K562 (cell line): ENCODE measurements around the gene FOXN1. TPM values are rescaled to one million over a fixed set of nuclear protein-coding genes. Genes with fewer than 3 reads are reported as not detected.

Source experiments
- ATAC-seq: fragments of 200-7000 bp; cut with Tn5 transposase; 3 replicates; pipeline ENCODE4 v1.9.1; 2020; ENCODE audit warnings: moderate library complexity
- BruUV-seq: library from RNA; stranded (reverse); fragments of 400-500 nt; replicated peaks from 2 replicates; lab custom pipeline; 2021; lab: Mats Ljungman, UMichigan
- CTCF ChIA-PET: fragments of 300-600 bp; formaldehyde crosslinking; extraction: SDS; loops from one replicate; lab custom pipeline; 2021; ENCODE audit warnings: low intra/inter-chr PET ratio; lab: Yijun Ruan, JAX
- POLR2A ChIA-PET: fragments of 300-600, 350-650 bp; sonication (Branson Sonifier 250); formaldehyde crosslinking; extraction: SDS; loops from one replicate; lab custom pipeline; 2021; ENCODE audit warnings: antibody characterized with exemption, inconsistent platforms; lab: Yijun Ruan, JAX
- DNase-seq, 4 experiments: peaks; one replicate each; pipeline versions ENCODE4 v3.0.0 to v3.0.0-alpha.2; 2011 to 2018; ENCODE audit warnings: low spot score in 3 of 4, mixed read lengths in 3 of 4; ENCODE audit errors: extremely low read depth in 1 of 4
- FAIRE-seq: peaks from 2 replicates; lab custom pipeline; 2011; peaks lifted over from hg19 to GRCh38; lab: Jason Lieb, UNC
- H2AFZ ChIP-seq: 2 replicates; pipeline ENCODE4 v1.6.0; 2011; ENCODE audit warnings: low read depth, low read length, control low read depth, inconsistent platforms
- H3K27ac ChIP-seq: fragments of 200-600 bp; 3 replicates; pipeline ENCODE4 v1.8.0; 2011; ENCODE audit warnings: low read depth, mild to moderate bottlenecking, control low read depth, inconsistent platforms, low read length, moderate library complexity, mixed read lengths; ENCODE audit errors: extremely low read depth
- H3K27me3 ChIP-seq, 2 experiments: fragments of 300-600 bp in 1 of 2; 2 replicates in 1 of 2; 3 replicates in 1 of 2; pipeline versions ENCODE4 v1.6.0 to v1.8.0; 2011; ENCODE audit warnings: inconsistent platforms in 2 of 2, low read length in 2 of 2, mild to moderate bottlenecking in 1 of 2, mixed read lengths in 1 of 2, moderate library complexity in 1 of 2; ENCODE audit not compliant: control insufficient read depth in 2 of 2, insufficient read depth in 2 of 2
- H3K36me3 ChIP-seq: fragments of 300-600 bp; 3 replicates; pipeline ENCODE4 v1.8.0; 2011; ENCODE audit warnings: mild to moderate bottlenecking, low read length, inconsistent platforms; ENCODE audit not compliant: control insufficient read depth, insufficient read depth
- H3K4me1 ChIP-seq, 2 experiments: fragments of 200-600 bp in 1 of 2; replicated peaks in 1 of 2; 2 replicates in 1 of 2; 3 replicates in 1 of 2; pipeline versions ENCODE4 v1.5.1 to v1.8.0; 2011; ENCODE audit warnings: inconsistent platforms in 2 of 2, low read length in 2 of 2, mild to moderate bottlenecking in 1 of 2, mixed read lengths in 1 of 2, moderate library complexity in 1 of 2; ENCODE audit not compliant: control insufficient read depth in 2 of 2, insufficient read depth in 2 of 2
- H3K4me2 ChIP-seq: 2 replicates; pipeline ENCODE4 v1.6.1; 2011; ENCODE audit warnings: low read length, control low read depth, inconsistent platforms, mixed read lengths; ENCODE audit not compliant: insufficient read depth
- H3K4me3 ChIP-seq: fragments of 200-600 bp; sonication (generic), shearing (Covaris generic); 2 replicates; pipeline ENCODE4 v1.5.1; 2016; ENCODE audit warnings: control low read depth, inconsistent platforms
- H3K79me2 ChIP-seq: fragments of 200-600 bp; 3 replicates; pipeline ENCODE4 v1.8.0; 2011; ENCODE audit warnings: low read length, inconsistent platforms; ENCODE audit not compliant: control insufficient read depth, insufficient read depth
- H3K9ac ChIP-seq, 2 experiments: 2 replicates each; pipeline versions ENCODE4 v1.6.0 to v1.6.1; 2011; ENCODE audit warnings: low read depth in 2 of 2, low read length in 2 of 2, control low read depth in 1 of 2, inconsistent platforms in 1 of 2, mild to moderate bottlenecking in 1 of 2, mixed read lengths in 1 of 2; ENCODE audit not compliant: insufficient read depth in 1 of 2
- H3K9me1 ChIP-seq: one replicate; pipeline ENCODE4 v1.6.0; 2011; ENCODE audit warnings: inconsistent platforms, mild to moderate bottlenecking, low read length, moderate library complexity; ENCODE audit not compliant: control insufficient read depth, insufficient read depth
- H3K9me3 ChIP-seq: replicated peaks from 2 replicates; pipeline ENCODE4 v1.5.1; 2011; ENCODE audit warnings: low read depth, low read length, inconsistent platforms; ENCODE audit not compliant: control insufficient read depth, insufficient read depth
- H4K20me1 ChIP-seq: replicated peaks from 2 replicates; pipeline ENCODE4 v1.6.1; 2011; ENCODE audit warnings: low read length, inconsistent platforms, mixed read lengths; ENCODE audit not compliant: control insufficient read depth, insufficient read depth
- ATF3 ChIP-seq, 2 experiments: fragments of 450-650 bp in 1 of 2; sonication (generic) in 1 of 2; formaldehyde crosslinking in 1 of 2; IDR thresholded peaks in 1 of 2; conservative IDR thresholded peaks in 1 of 2; 2 replicates each; pipeline versions ENCODE4 v1.6.1 to v1.8.1; 2016 to 2023; ENCODE audit warnings: mild to moderate bottlenecking in 2 of 2, moderate library complexity in 2 of 2, inconsistent platforms in 1 of 2, missing genetic modification reagents in 1 of 2
- BCLAF1 ChIP-seq, 2 experiments: fragments of 450-650 bp in 1 of 2; IDR thresholded peaks; 2 replicates each; pipeline ENCODE4 v1.6.1; 2011 to 2017; ENCODE audit warnings: low read depth in 2 of 2, antibody characterized with exemption in 1 of 2, borderline replicate concordance in 1 of 2, low read length in 1 of 2, mild to moderate bottlenecking in 1 of 2, mixed read lengths in 1 of 2; ENCODE audit not compliant: control insufficient read depth in 1 of 2
- CXXC5 ChIP-seq: fragments of 250-450 bp; sonication (Bioruptor Pico); IDR thresholded peaks from 2 replicates; pipeline ENCODE4 v1.8.0; 2022; ENCODE audit warnings: inconsistent platforms, mild to moderate bottlenecking, moderate library complexity
- FOXK1 ChIP-seq: sonication (generic); formaldehyde crosslinking; IDR thresholded peaks from 2 replicates; pipeline ENCODE4 v1.8.0; 2022; ENCODE audit warnings: missing genetic modification reagents, mild to moderate bottlenecking, borderline replicate concordance
- GTF2E2 ChIP-seq: fragments of 200-800 bp; sonication (Bioruptor generic); IDR thresholded peaks from 2 replicates; pipeline ENCODE4 v1.6.1; 2016; ENCODE audit warnings: missing genetic modification characterization, missing compliant biosample characterization
- PML ChIP-seq: IDR thresholded peaks from 2 replicates; pipeline ENCODE4 v1.6.1; 2012; ENCODE audit warnings: low read length, inconsistent platforms
- RBM39 ChIP-seq: fragments of 200-400 bp; formaldehyde crosslinking; optimal IDR thresholded peaks from 2 replicates; pipeline ENCODE3; 2018; ENCODE audit warnings: low read depth, low read length
- SETDB1 ChIP-seq: IDR thresholded peaks from one replicate; pipeline ENCODE4 v1.6.1; 2012; ENCODE audit warnings: low read length, control low read depth, inconsistent platforms
- TRIM25 ChIP-seq: fragments of 450-650 bp; IDR thresholded peaks from 2 replicates; pipeline ENCODE4 v1.7.0; 2016; ENCODE audit warnings: borderline replicate concordance
- YY1 ChIP-seq, 3 experiments: IDR thresholded peaks; 2 replicates each; pipeline ENCODE4 v1.6.1; 2011; ENCODE audit warnings: low read length in 2 of 3, mild to moderate bottlenecking in 2 of 3, moderate library complexity in 2 of 3, borderline replicate concordance in 1 of 3, control low read depth in 1 of 3, low read depth in 1 of 3; ENCODE audit not compliant: insufficient read depth in 3 of 3, insufficient replicate concordance in 2 of 3, control insufficient read depth in 1 of 3, insufficient read length in 1 of 3; ENCODE audit errors: extremely low read depth in 1 of 3
- ZFP30 ChIP-seq: fragments of 250-450 bp; sonication (Bioruptor Pico); IDR thresholded peaks from 2 replicates; pipeline ENCODE4 v1.8.0; 2022; ENCODE audit warnings: moderate library complexity, mild to moderate bottlenecking, inconsistent platforms, borderline replicate concordance
- ZFPM2 ChIP-seq: fragments of 250-450 bp; sonication (Bioruptor Pico); IDR thresholded peaks from 2 replicates; pipeline ENCODE4 v1.5.1; 2022; ENCODE audit warnings: mild to moderate bottlenecking
- ZNF280B ChIP-seq: fragments of 250-450 bp; sonication (Bioruptor Pico); IDR thresholded peaks from 2 replicates; pipeline ENCODE4 v1.5.1; 2021; ENCODE audit warnings: mild to moderate bottlenecking
- WGBS: fragments of 100-300 bp; shearing (Covaris generic); methylation state at CpG from one replicate; pipeline ENCODE4 v1.1.6; 2016; ENCODE audit warnings: low coverage, mixed read lengths; ENCODE audit not compliant: insufficient coverage; ENCODE audit errors: missing lambda C conversion rate; 5-methylcytosine and 5-hydroxymethylcytosine counted together
- in situ Hi-C: fragments of 300-500 bp; cut with MboI; formaldehyde crosslinking; loops from 4 replicates; pipeline ENCODE4 v1.15.0; 2018; ENCODE audit warnings: inconsistent platforms, mixed read lengths
- intact Hi-C: fragments of 100-400 bp; cut with micrococcal nuclease; formaldehyde crosslinking; loops from 2 replicates; pipeline ENCODE4 v1.14.2; 2022
- polyA plus RNA-seq, 8 experiments: library from polyadenylated mRNA; depleted of rRNA in 4 of 8; stranded (reverse) in 5 of 8; unstranded in 3 of 8; fragments of >200 nt; fragmentation: Nextera tagmentation in 2 of 8; fragmentation: Illumina TruSeq in 1 of 8; extraction: Ambion mirVana in 2 of 8; extraction: Trizol in 1 of 8; gene quantifications; 2 replicates each; pipeline versions ENCODE4 v1.2.1 to v1.2.3, GENCODE V29; 2011 to 2014; ENCODE audit warnings: inconsistent platforms in 1 of 8, missing spikeins in 1 of 8
- total RNA-seq, 7 experiments: library from RNA; depleted of rRNA in 6 of 7; stranded (reverse); fragments of >200 nt in 6 of 7; fragmentation: Illumina TruSeq in 2 of 7; extraction: Trizol in 2 of 7; gene quantifications; 2 replicates each; pipeline versions ENCODE4 v1.2.1 to v1.2.3, GENCODE V29; 2011 to 2021; ENCODE audit warnings: low replicate concordance in 1 of 7

The FOXN1 gene
- total and polyA plus RNA-seq, 9 of the 15 experiments (the other 6 are each of a cell fraction or from before 2014, with no cell fraction given): not detected

GRCh38 chr17:28508211-28508724, 2.1 kb downstream of the FOXN1 start:
- Histone ChIP-seq H3K36me3 (no peaks in the 10 kb centered on the region), H3K27ac (no peak overlapping the region), H3K9ac (no peak overlapping the region), H3K4me3 (no peak overlapping the region), H2AFZ (no peak overlapping the region), H3K4me1 (peaks cover 0 to 9% of the 10 kb centered on the region in 2 experiments; a peak in 1 of 5 replicates), H3K4me2 (no peak overlapping the region), H3K79me2 (no peaks in the 10 kb centered on the region), H3K9me1 (no peaks in the 10 kb centered on the region), H3K9me3 (no peaks in the 10 kb centered on the region), H4K20me1 (peaks cover 16% of the 10 kb centered on the region), H3K27me3 (peaks cover 30 to 61% of the 10 kb centered on the region in 2 experiments)
- intact Hi-C loops: no loop called here
- ChIA-PET POLR2A (interaction anchor here (0.6 to 2.3 kb wide), 3 partner anchors 13 to 266 kb away, joined by 4 to 7 read pairs (median 5); no protein-coding TSS in a partner anchor), CTCF (no interaction called here)
- FAIRE-seq (no peak), DNase-seq (no peak), ATAC-seq (no peak)
- no TSS peak for BruUV-seq
- WGBS: 1% methylated on average over 11 of the region's 11 CpGs
- in situ Hi-C loops: no loop called here
- TF ChIP-seq SETDB1: no peak
- no peak for TF ChIP-seq ZNF280B (CRISPR knock-in tag)
- no peak for TF ChIP-seq CXXC5 (CRISPR knock-in tag)
- no peak for TF ChIP-seq TRIM25
- no peak for TF ChIP-seq ZFPM2
- TF ChIP-seq ZFP30 (CRISPR knock-in tag): no peak
- TF ChIP-seq PML: no peak
- no peak for TF ChIP-seq FOXK1
- no peak for TF ChIP-seq GTF2E2
- TF ChIP-seq BCLAF1 (IDR thresholded peaks at IDR 0.05; ENCODE audit: borderline replicate concordance in 1 of 2, control insufficient read depth in 1 of 2, low read depth in 2 of 2, low read length in 1 of 2): no peak
- no peak for TF ChIP-seq ATF3 (IDR thresholded peaks at IDR 0.05)
- TF ChIP-seq ATF3 (CRISPR knock-in tag; conservative IDR thresholded peaks at IDR 0.05): no peak
- TF ChIP-seq RBM39: no peak
- TF ChIP-seq YY1 (IDR thresholded peaks at IDR 0.05; ENCODE audit: borderline replicate concordance in 1 of 3, control insufficient read depth in 1 of 3, extremely low read depth in 1 of 3, insufficient read depth in 3 of 3, insufficient read length in 1 of 3, insufficient replicate concordance in 2 of 3, low read depth in 1 of 3, low read length in 2 of 3): no peak
